A172 (cell line): Measurements from ENCODE around the gene MAP2K5. TPM values are rescaled to one million over a fixed set of nuclear protein-coding genes. Genes with fewer than 3 reads are reported as not detected.

Source experiments
- DNase-seq: peaks from one replicate; pipeline ENCODE4 v3.0.0-alpha.2; 2015; ENCODE audit warnings: low spot score
- total RNA-seq: library from RNA; depleted of rRNA; stranded (reverse); fragments of >200 nt; shearing (Covaris generic); gene quantifications from 2 replicates; pipeline ENCODE4 v1.2.3, GENCODE V29; 2014; rRNA removed

Gene MAP2K5
- total RNA-seq, 1 experiment from 2014 or later = 5.7 TPM

- no peak for DNase-seq
Observed at GRCh38 chr15:67836955-67837354, 294.5 kb downstream of the MAP2K5 start.

- no peak for DNase-seq
Observed at GRCh38 chr15:67838789-67839332, 296.4 kb downstream of the MAP2K5 start.

- peak; percentile 50 for DNase-seq
Observed at GRCh38 chr15:67839499-67839928, 297.0 kb downstream of the MAP2K5 start.

- peak; percentile 76 for DNase-seq
Observed at GRCh38 chr15:67839929-67840748, 297.6 kb downstream of the MAP2K5 start, which contains the start of gene RNU6-1. RNU6-1 (minus strand) TSS chr15:67840045.

- peak; percentile 30 for DNase-seq
Observed at GRCh38 chr15:67840749-67841512, 298.4 kb downstream of the MAP2K5 start.

- no peak for DNase-seq
Observed at GRCh38 chr15:67841513-67841762, 298.9 kb downstream of the MAP2K5 start.

GRCh38 chr15:67843092-67843501 is 300.6 kb downstream of the MAP2K5 start:
- no peak for DNase-seq

GRCh38 chr15:67843571-67844387 is 301.3 kb downstream of the MAP2K5 start:
- DNase-seq = no peak

- DNase-seq = no peak
Observed at GRCh38 chr15:67845974-67846373, 303.5 kb downstream of the MAP2K5 start.

- DNase-seq = no peak
Observed at GRCh38 chr15:67849538-67849937, 307.0 kb downstream of the MAP2K5 start.

- DNase-seq = no peak
Observed at GRCh38 chr15:67850336-67850735, 307.8 kb downstream of the MAP2K5 start.

GRCh38 chr15:67850994-67851571 is 308.6 kb downstream of the MAP2K5 start:
- no peak for DNase-seq

GRCh38 chr15:67852418-67852817 is 309.9 kb downstream of the MAP2K5 start:
- no peak for DNase-seq

- no peak for DNase-seq
Observed at GRCh38 chr15:67853454-67853853, 311.0 kb downstream of the MAP2K5 start.

- DNase-seq = no peak
Observed at GRCh38 chr15:67854358-67854757, 311.9 kb downstream of the MAP2K5 start.

- no peak for DNase-seq
Observed at GRCh38 chr15:67855842-67856241, 313.3 kb downstream of the MAP2K5 start.

Other genes with a start within 250 kb of the MAP2K5 start
- 4.1 and 5.3 TPM in 2 replicates for gene C15orf61, start 21.6 kb upstream of the MAP2K5 start, total RNA-seq